GM19438 (cell line): Measurements from ENCODE around the gene KIF26B.
"Not testable (repeated sequence)": the region's sequence is repeated elsewhere in the genome, so short reads cannot be mapped to it uniquely, and the experiment has no call there.

Source experiments
- ATAC-seq: cut with Tn5 transposase; IDR thresholded peaks from one replicate; pipeline ENCODE4 v1.9.1; 2021; ENCODE audit warnings: low read depth; ENCODE audit not compliant: unreplicated experiment

KIF26B gene

GRCh38 chr1:245341743-245342142 lies 187.0 kb downstream of the KIF26B start:
- ATAC-seq = no peak

GRCh38 chr1:245345191-245345884 lies 190.6 kb downstream of the KIF26B start:
- ATAC-seq = no peak

- ATAC-seq = no peak
Observed at GRCh38 chr1:245348626-245349025, 193.8 kb downstream of the KIF26B start.

GRCh38 chr1:245353411-245353810 lies 198.6 kb downstream of the KIF26B start:
- ATAC-seq = no peak

GRCh38 chr1:245353915-245354775 lies 199.4 kb downstream of the KIF26B start:
- ATAC-seq = no peak

- not testable (repeated sequence) for ATAC-seq
Observed at GRCh38 chr1:245355851-245356630, 201.3 kb downstream of the KIF26B start.

- ATAC-seq = no peak
Observed at GRCh38 chr1:245356891-245357585, 202.3 kb downstream of the KIF26B start.

- not testable (repeated sequence) for ATAC-seq
Observed at GRCh38 chr1:245359101-245359680, 204.4 kb downstream of the KIF26B start.

- ATAC-seq = no peak
Observed at GRCh38 chr1:245361065-245361464, 206.3 kb downstream of the KIF26B start.

- no peak for ATAC-seq
Observed at GRCh38 chr1:245361951-245362350, 207.2 kb downstream of the KIF26B start.

GRCh38 chr1:245363461-245364200 lies 208.8 kb downstream of the KIF26B start:
- ATAC-seq = no peak

- no peak for ATAC-seq
Observed at GRCh38 chr1:245365095-245366020, 210.6 kb downstream of the KIF26B start.

- ATAC-seq = no peak
Observed at GRCh38 chr1:245366886-245367285, 212.1 kb downstream of the KIF26B start.

- no peak for ATAC-seq
Observed at GRCh38 chr1:245370175-245370825, 215.5 kb downstream of the KIF26B start.

- ATAC-seq = no peak
Observed at GRCh38 chr1:245370905-245371581, 216.3 kb downstream of the KIF26B start.

GRCh38 chr1:245373131-245373530 lies 218.3 kb downstream of the KIF26B start:
- ATAC-seq = no peak

- no peak for ATAC-seq
Observed at GRCh38 chr1:245375789-245376460, 221.1 kb downstream of the KIF26B start.
